ENCODE results near the gene NLRP12. TPM values are rescaled to one million over a fixed set of nuclear protein-coding genes. Genes with fewer than 3 reads are reported as not detected.
"Not testable (repeated sequence)": the region's sequence is repeated elsewhere in the genome, so short reads cannot be mapped to it uniquely, and the experiment has no call there.

The NLRP12 gene
- polyA plus RNA-seq, 3 donors = 0.16 to 0.29 (median 0.24) TPM

DNA sequence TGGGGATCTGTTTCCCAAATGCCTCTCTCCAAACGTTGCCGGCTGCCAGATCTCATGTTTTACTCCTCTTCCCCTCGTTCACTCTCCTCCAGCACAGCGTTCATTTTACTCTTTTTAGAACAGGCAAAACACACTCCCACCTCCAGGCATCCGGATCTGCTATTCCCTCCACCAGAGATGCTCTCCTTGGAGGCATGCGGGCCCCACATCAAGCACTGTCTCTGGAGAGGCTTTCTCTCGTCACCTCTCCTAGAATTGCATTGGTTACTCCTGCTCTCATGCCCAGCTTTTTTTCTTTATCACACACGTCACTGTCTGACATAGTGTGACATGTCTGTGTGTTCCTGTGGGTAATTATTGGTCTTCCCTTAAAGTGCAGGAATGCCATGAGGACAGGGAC, 23.4 kb upstream of the NLRP12 start:
- no peak for DNase-seq (ENCODE audit: extremely low read depth in 1 of 11, low read depth in 9 of 11, low spot score in 4 of 11)

DNA sequence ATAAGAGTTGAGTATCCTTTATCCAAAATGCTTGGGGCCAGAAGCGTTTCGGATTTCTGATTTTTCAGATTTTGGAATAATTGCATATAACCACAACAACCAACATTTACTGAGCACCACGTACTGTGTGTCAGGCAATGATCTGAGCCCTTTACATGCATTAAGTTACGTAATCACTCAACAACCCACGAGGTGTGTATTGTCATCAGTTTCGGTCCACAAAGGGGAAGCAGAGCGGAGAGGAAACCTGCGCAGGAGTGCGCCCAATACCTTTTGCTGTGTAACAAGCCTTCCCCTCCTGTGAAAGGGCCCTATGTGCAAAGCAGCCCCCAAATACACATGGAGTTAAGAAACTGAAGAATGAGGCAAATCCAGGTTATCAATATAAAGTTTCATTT, 20.7 kb upstream of the NLRP12 start:
- no peak for DNase-seq (ENCODE audit: extremely low read depth in 1 of 11, low read depth in 9 of 11, low spot score in 4 of 11)

DNA sequence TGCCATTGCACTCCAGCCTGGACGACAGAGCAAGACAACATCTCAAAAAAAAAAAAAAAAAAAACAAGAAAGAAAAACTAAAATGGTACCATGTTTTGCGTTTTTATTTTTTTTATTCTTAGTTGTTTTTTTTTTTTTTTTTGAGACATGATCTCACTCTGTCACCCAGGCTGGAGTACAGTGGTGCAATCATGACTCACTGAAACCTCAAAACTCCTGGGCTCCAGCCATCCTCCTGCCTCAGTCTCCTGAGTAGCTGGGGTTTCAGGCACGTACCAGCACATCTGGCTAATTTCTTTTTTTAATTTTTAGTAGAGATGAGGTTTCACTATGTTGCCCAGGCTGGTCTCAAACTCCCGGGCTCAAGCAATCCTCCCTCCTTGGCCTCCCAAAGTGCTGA, 16.8 kb upstream of the NLRP12 start:
- not testable (repeated sequence) for DNase-seq (ENCODE audit: extremely low read depth in 1 of 11, low read depth in 9 of 11, low spot score in 4 of 11)

DNA sequence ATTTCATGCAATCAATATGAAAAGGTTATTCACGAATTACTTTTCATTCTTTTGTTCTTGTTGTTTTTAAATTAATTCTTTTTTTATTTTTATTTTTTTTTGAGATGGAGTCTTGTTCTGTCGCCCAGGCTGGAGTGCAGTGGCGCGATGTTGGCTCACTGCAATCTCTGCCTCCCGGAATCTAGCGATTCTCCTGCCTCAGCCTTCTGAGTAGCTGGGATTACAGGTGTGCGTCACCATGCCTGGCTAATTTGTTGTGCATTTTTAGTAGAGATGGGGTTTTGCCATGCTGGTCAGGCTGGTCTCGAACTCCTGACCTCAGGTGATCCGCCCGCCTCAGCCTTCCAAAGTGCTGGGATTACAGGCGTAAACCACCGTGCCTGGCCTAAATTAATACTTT, 16.1 kb upstream of the NLRP12 start:
- not testable (repeated sequence) for DNase-seq (ENCODE audit: extremely low read depth in 1 of 11, low read depth in 9 of 11, low spot score in 4 of 11)

DNA sequence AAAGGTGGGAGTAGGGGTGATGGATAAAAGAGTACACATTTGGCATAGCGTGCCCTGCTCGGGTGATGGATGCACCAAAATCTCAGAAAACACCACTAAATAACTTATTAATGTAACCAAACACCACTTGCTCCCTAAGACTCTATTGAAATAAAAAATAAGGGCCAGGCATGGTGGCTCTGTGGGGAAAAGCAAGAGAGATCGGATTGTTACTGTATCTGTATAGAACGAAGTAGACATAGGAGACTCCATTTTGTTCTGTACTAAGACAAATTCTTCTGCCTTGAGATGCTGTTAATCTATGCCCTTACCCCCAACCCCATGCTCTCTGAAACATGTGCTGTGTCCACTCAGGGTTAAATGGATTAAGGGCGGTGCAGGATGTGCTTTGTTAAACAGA, 14.3 kb upstream of the NLRP12 start:
- DNase-seq (ENCODE audit: extremely low read depth in 1 of 11, low read depth in 9 of 11, low spot score in 4 of 11) = not testable (repeated sequence)

DNA sequence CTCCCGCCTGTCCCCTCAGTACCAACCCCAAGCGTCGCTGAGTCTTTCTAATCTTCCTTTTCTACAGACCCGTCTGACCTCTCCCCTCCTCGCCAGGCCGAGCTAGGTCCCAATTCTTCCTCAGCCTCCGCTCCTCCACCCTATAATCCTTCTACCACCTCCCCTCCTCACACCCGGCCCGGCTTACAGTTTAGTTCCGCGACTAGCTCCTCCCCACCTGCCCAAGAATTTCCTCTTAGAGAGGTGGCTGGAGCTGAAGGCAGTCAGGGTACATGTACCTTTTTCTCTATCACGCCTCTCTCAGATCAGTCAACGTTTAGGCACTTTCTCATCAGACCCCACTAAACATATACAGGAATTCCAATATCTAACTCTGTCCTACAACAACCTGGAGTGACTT, 8.7 kb upstream of the NLRP12 start:
- DNase-seq (ENCODE audit: extremely low read depth in 1 of 11, low read depth in 9 of 11, low spot score in 4 of 11) = not testable (repeated sequence)

DNA sequence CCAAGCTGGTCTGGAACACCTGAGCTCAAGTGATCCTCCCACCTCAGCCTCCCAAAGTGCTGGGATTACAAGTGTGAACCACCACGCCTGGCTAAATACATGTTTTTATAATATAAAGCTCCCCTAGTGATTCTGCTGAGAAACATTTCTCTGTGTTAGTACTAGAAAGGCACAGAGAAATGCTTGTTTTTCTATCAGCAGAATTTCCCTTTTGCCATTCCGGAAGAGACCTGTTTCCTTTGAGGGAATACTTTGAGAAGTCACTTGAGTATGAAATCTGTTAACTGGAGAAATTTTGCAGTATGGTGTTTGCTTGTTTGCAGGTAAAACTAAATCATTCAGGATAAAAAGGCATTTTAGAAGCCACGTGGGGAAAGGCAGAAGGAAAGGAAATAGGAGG, 4.4 kb upstream of the NLRP12 start:
- DNase-seq (ENCODE audit: extremely low read depth in 1 of 11, low read depth in 9 of 11, low spot score in 4 of 11) = no peak

DNA sequence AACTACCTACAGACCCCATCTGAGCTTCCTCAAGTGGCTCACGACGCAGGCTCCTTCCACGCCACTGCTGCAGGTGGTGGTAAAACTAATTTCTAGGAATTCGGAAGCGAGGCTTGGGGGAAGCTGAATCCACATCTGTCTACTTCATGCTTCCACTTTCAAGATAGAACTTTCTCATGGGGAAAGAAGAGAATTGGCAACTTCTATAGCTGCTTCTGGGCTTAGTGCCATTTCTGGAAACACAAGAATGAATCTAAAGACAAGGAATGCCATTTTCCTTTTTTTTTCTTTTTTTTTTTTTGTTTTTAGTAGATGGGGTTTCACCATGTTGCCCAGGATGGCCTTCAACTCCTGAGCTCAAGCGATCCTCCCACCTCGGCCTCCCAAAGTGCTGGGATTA, 2.8 kb upstream of the NLRP12 start:
- no peak for DNase-seq (ENCODE audit: extremely low read depth in 1 of 11, low read depth in 9 of 11, low spot score in 4 of 11)

DNA sequence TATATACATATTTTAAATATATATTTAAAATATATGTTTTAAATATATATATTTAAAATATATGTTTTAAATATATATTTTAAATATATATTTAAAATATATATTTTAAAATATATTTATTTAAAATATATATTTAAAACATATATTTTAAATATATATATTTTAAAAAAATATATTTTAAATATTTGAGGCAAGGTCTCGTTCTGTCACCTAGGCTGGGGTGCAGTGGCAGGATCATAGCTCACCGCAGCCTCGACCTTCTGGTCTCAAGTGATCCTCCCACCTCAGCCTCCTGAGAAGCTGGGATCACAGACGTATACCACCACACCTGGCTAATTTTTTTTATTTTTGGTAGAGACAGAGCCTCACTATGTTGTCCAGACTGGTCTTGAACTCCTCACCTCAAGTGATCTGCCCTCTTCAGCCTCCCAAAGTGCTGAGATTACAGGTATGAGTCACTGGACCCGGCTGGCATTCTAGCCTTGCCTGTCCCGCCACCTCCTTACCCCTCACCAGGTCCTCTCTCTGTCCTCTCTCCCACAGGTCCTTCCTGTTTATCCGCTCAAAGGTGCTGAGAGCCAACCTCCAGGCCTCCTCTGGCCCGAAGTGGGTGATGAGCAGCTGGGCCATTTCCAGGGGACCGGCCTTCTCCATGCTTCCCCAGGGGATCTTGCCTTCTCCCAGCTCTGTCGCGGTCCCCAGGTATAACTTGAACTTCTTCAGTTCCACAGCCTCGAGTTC, 564 bp downstream of the NLRP12 start:
- DNase-seq (ENCODE audit: extremely low read depth in 1 of 11, low read depth in 9 of 11, low spot score in 4 of 11) = no peak

DNA sequence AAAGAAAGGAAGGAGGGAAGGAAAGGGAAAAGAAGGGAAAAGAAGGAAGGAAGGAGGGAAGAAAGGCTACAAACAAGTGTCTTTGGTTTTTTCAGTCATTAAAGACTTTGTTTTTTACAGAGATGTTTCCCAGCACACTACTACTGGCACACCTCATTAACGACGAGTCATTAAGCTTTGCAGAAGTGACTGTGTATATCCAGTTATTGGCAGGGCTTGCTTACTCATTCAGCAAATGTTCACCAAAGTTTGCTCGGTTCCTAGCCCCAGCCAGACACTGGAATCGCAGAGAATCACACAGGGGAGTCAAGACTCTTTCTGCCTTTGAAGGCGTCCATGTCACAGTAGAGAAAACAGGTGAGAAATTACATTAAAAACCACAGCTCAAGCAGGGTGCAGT, 4.3 kb downstream of the NLRP12 start:
- DNase-seq (ENCODE audit: extremely low read depth in 1 of 11, low read depth in 9 of 11, low spot score in 4 of 11) = no peak

DNA sequence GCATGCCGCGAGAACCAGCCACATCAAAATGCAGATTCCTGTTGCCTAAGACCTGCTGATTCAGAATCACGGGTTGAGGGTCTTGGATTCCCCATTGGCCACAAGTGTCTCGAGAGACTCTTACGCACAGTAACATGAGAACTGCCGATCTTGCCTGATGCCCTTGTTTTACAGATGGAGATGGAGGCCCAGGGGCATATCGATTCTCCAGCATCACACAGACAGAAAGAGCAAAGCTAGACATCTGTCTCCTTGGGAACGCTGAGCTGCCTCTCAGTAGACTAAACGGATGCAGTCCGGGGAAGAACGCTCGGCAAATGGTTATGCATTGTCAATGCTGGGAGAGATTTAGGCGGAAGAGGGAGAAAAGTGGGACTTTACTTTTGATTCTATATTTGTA, 5.4 kb downstream of the NLRP12 start:
- no peak for DNase-seq (ENCODE audit: extremely low read depth in 1 of 11, low read depth in 9 of 11, low spot score in 4 of 11)

DNA sequence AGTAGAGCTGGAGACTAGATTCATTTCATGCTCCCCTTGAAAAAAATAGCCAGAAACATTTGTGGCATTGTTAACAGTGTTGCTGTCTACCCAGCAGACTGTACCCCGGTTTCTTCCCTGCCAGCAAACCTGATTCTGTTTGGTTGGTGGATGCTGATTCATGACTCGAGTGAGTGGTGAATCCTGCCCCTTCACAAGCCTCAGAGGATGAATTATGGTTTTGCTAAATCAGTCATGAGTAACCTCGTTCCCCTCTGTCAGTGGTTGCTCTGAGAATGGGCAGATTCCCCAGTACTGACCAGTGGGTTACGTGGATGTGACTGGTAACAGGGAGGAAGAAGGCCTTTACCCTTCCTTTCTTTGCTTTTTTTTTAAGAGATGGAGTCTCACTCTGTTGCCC, 10.1 kb downstream of the NLRP12 start:
- DNase-seq (ENCODE audit: extremely low read depth in 1 of 11, low read depth in 9 of 11, low spot score in 4 of 11) = no peak

DNA sequence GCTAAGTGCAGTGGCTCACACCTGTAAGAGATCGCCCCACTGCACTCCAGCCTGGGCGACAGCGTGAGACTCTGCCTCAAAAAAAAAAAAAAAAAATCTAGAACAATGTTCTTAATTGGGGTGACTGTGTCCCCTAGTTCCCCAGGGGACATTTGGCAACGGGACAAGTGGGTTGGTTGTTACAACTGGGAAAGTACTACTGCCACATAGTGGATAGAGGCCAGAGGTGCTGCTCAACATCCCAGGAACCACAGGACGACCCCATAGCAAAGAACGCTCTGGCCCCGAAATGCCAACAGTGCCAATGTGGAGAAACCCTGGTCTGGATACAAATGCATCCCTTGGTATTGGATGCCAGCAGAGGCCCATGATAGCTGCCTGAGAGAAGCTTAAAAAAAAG, 11.8 kb downstream of the NLRP12 start:
- DNase-seq (ENCODE audit: extremely low read depth in 1 of 11, low read depth in 9 of 11, low spot score in 4 of 11) = no peak

DNA sequence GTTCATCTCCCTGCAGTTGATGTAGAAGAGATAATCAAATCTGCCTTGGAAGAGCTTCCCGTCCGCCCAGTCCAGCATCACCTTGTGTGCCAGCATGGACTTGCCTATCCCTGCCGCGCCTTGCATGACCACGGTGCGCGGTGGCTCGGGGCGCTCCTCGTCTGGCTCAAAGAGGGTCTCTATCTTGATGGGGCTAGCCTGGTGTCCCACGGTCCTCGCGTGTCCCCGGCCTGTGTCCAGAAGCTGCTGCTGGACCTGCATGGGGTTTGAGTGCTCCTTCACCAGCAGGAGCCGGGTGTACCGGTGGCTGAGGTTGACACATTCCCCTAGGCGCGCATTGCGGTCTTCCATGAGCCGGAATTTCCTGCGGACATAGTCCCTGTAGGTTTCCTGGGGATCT, 13.2 kb downstream of the NLRP12 start:
- DNase-seq (ENCODE audit: extremely low read depth in 1 of 11, low read depth in 9 of 11, low spot score in 4 of 11) = no peak

DNA sequence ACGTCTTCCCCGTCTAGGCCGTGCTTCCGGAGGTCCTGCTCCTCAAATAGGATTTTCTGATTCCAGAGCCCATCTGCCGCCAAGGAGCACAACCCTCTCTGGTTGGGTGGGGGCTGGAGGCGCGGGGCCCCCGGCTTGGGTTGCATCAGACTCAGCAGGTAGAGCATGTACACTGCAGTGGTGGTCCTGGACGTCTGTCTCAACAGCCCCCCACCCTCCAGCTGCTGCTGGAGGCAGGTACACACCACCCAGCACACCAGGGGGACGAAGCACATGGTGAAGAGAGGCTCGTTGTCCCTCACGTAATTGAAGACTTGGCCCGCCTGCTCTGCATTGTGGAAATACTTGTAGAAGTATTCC, 13.9 kb downstream of the NLRP12 start:
- no peak for DNase-seq (ENCODE audit: extremely low read depth in 1 of 11, low read depth in 9 of 11, low spot score in 4 of 11)

DNA sequence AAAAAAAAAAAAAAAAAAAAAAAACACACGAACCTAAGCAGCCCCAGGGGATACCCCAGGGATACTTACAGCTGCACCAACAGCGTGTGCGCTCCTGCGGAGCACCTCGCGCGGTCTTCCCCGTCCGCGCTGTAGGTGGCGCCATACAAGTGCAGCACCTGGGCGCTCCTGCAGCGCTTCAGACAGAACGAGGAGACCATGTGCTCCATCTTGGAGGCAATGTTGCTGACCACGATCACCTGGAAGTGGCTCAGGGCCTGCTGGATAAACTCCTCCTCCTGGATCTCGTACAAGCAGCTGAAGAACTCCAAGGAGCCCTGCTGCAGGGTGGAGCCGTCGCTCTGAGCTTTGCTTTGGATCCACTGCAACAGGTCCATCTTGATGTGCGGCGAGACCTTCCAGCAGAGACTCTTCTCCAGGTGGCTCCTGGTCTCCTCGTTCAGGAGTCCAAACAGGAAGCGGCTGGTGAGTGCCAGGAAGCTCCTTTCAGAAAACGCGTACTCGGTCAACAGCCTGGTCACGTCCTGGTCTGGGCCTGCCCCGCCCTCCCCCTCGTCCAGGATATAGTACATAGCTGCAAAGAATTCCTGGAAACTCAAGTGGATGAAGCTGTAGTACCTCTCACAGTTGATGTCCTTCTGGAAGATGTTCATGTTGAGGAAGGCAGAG, 14.5 kb downstream of the NLRP12 start:
- no peak for DNase-seq (ENCODE audit: extremely low read depth in 1 of 11, low read depth in 9 of 11, low spot score in 4 of 11)

DNA sequence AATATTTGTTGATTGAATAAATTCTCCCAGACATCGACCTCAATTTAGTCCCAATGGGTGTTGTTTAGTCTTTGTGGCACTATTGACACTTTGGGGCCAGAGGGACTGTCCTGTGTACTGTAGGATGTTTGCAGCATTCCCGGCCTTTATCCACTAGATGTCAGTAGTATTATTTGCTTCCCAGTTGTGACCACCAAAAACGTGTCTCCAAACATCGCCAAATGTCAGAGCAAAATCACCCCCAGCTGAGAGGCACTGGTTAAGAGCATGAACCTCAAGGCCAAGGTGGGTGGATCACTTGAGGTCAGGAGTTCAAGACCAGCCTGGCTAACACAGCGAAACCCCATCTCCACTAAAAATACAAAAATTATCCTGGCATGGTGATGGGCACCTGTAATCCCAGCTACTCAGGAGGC, 15.4 kb downstream of the NLRP12 start:
- DNase-seq (ENCODE audit: extremely low read depth in 1 of 11, low read depth in 9 of 11, low spot score in 4 of 11) = peak in 2 of 11 donors; percentile 6

DNA sequence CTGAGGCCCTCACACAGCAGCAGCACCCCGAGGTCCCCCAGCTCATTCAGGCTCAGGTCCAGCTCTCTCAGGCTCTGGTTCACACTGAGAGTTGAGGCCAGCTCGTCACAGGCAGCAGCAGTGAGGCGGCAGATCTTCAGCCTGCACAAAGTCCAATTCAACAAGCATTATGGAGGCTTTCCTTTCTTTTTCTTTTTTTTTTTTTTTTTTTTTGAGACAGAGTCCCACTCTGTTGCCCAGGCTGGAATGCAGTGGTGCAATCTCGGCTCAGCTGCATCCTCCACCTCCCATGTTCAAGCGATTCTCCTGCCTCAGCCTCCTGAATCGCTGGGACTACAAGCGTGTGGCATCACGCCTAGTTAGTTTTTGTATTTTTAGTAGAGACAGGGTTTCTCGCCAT, 22.9 kb downstream of the NLRP12 start:
- DNase-seq (ENCODE audit: extremely low read depth in 1 of 11, low read depth in 9 of 11, low spot score in 4 of 11) = no peak

DNA sequence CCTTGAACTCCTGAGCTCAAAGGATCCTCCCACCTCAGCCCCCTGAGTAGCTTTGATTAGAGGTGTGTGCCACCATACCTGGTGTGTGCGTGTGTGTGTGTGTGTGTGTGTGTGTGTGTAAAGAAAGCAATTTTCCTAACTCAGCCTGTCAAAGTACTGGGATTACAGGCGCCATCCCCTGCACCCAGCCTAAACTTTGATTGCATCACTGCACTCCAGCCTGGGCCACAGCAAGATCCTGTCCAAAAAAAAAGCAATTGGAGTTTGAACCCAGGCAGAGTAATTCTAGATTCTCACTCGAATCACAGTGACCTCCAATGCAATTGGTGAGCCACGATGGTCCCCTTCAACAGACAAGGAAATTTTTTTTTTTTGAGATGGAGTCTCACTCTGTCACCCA, 29.1 kb downstream of the NLRP12 start:
- DNase-seq (ENCODE audit: extremely low read depth in 1 of 11, low read depth in 9 of 11, low spot score in 4 of 11) = no peak

DNA sequence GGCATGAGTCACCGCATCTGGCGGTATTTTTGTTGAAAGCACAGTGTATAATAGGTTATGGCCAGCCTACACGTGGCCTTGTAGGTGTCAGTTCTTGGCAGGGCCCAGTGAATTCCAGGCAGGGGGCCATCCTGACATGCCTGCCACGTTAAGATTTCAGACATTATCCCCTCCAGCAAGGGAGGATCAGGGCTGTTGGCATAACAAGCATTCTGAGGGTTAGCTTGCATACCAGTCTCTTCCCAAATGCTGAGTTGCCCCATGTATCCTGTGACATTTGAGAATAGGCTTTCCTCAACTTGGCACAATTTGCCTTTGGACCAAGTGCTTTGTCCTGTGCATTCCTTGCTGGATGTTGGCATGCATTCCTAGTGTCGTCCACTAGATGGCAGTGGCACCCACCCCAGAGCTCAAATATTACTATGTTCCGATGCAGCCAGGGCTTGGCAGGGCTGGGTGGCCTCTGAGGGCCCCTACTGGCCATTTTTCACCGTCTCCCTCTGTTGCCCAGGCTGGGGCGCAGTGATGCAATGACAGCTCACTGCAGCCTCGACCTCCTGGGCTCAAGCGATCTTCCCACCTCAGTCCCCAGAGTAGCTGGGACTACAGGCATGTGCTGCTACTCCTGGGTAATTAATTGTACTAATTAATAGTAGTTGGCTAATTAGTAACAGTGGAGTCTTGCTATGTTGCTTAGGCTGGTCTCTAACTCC, 31.2 kb downstream of the NLRP12 start:
- peak; percentile 45 to 81 (median 72) for DNase-seq (ENCODE audit: extremely low read depth in 1 of 11, low read depth in 9 of 11, low spot score in 4 of 11)
